Activated gamma-delta T cell (primary cell): ENCODE measurements around the gene STRN4.
"Not testable (repeated sequence)": the region's sequence is repeated elsewhere in the genome, so short reads cannot be mapped to it uniquely, and the experiment has no call there.

Source experiments
- DNase-seq: peaks from one replicate; lab custom pipeline; 2025; lab: John Stamatoyannopoulos, UW
- total RNA-seq, 2 donors: gene quantifications; one replicate each; lab custom pipeline; 2026; lab: John Stamatoyannopoulos, UW

The STRN4 gene, protein sequence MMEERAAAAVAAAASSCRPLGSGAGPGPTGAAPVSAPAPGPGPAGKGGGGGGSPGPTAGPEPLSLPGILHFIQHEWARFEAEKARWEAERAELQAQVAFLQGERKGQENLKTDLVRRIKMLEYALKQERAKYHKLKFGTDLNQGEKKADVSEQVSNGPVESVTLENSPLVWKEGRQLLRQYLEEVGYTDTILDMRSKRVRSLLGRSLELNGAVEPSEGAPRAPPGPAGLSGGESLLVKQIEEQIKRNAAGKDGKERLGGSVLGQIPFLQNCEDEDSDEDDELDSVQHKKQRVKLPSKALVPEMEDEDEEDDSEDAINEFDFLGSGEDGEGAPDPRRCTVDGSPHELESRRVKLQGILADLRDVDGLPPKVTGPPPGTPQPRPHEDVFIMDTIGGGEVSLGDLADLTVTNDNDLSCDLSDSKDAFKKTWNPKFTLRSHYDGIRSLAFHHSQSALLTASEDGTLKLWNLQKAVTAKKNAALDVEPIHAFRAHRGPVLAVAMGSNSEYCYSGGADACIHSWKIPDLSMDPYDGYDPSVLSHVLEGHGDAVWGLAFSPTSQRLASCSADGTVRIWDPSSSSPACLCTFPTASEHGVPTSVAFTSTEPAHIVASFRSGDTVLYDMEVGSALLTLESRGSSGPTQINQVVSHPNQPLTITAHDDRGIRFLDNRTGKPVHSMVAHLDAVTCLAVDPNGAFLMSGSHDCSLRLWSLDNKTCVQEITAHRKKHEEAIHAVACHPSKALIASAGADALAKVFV
- 68.6 to 73.7 reads per million in 2 donors for total RNA-seq

DNA sequence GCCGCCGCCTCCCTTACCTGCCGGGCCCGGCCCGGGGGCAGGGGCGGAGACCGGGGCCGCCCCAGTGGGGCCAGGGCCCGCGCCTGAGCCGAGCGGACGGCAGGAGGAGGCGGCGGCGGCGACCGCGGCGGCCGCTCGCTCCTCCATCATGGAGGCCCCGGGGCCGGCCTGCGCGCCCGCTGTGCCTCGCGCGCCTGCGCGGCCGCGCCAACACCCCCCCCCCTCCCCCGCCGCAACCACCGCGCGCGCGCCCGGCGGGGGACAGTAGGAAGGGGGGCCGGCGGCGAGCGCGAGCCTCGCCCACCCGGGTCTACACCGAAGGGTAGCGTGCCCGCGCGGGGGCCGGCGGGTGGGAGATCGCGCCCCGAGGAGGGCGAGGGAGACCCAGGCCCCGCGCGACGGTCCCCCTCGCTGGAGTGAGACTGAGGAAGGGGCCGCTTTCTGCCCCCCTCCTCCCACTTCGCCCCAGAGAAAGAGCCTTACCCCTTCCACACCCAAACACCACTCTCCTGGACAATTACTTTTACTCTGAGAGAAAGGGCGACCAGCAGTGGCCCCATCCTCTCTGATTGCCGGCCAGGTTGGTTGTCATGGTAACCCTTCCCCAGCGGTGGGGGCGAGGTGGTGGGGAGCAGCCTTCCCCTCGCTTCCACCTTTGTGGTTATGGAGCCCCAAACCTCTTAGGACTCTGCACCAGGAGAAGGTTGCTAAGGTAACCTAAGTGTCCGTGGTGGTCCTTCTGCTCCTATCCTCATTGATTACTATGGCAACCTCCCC, at the start of gene STRN4:
Gene STRN4 (minus strand): TSS at position 170 of the 777 bp plus-strand sequence. CDS start 20 bp downstream, at position 150.
- peak; percentile 49 for DNase-seq

DNA sequence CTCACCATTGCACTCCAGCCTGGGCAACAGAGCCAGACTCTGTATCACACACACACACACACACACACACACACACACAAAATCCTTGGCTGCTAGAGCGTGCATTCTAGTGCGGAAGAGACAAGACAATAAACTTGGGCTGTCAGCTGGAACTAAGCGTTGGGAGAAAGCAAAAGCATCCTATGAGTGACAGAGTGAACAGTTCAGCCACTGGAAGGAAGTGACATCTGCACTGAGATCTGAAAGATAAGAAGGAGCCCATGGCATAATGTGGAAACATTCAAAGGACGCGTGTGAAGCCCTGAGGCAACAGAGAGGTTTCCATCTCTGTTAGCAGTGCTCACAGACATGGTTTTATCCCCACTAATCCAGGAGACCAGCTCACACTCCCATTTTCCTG, 45.7 kb upstream of the STRN4 start:
- no peak for DNase-seq

DNA sequence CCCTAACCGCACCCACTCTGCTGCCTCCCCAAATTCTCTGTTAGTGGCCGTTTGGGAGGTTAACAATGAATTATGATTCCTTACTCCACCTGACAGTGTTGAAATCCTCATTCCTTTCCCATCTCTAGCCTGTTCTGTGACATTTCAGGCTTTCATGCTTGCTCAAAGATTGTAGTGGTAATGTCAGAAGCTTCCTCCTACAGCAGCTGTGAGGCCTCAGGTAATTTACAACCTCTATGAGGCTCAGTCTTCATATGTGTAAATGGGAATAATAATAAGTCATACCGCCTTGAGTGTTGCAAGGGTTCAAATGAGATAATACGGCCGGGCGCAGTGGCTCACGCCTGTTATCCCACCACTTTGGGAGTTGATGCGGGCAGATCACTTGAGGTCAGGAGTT, 43.1 kb upstream of the STRN4 start:
- DNase-seq: no peak

DNA sequence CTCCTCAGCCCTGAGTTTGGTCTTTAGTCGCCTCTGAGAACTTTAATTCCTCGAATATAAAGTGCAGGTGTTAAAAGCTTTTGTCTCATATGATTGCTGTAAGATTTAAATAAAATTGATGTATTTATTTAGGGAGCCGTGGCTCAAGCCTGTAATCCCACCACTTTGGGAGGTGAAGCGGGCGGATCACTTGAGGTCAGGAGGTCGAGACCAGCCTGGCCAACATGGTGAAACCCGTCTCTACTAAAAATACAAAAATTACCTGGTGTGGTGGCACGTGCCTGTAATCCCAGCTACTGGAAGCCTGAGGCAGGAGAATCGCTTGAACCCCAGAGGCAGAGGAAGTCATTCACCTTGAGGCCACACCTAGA, 42.7 kb upstream of the STRN4 start:
- DNase-seq: no peak

DNA sequence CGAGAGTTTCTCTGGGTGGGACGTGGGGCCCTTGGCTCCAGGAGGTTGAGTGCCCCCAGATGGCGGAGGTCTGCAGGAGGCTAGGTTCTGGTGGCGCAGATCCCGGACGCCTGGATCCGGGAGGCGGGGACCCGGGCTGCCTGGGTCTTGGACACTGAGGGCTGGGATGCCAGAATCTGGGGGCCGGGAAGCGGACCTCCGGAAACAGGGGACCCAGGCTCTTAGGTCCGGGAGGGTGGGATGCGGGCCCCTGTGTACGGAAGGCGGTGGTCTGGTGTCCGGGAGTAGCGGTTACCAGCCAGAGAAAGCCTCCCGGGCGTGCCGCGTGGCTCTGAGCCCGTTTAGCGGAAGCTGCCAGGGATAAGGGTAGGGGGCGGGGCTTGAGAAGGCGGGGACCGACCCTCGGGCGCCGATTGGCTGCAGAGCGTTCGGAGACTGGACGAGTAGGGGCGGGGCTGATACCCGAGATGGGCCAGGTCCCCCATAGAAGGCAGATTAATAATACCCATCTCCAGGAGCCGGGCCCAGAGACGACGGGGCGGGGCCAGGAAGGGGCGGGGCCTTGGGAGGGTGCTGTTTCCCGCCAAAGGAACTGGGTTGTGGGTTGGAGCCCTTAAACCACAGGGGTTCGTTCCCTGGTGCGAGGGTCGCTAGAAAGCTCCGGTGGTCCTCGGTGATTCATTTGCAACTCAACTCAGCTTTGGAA, 42.2 kb upstream of the STRN4 start, which contains the start of gene SLC1A5:
Gene SLC1A5 (minus strand): TSS at position 333 of the 706 bp plus-strand sequence. CDS start 629 bp downstream, outside the sequence.
- DNase-seq: peak; percentile 87

DNA sequence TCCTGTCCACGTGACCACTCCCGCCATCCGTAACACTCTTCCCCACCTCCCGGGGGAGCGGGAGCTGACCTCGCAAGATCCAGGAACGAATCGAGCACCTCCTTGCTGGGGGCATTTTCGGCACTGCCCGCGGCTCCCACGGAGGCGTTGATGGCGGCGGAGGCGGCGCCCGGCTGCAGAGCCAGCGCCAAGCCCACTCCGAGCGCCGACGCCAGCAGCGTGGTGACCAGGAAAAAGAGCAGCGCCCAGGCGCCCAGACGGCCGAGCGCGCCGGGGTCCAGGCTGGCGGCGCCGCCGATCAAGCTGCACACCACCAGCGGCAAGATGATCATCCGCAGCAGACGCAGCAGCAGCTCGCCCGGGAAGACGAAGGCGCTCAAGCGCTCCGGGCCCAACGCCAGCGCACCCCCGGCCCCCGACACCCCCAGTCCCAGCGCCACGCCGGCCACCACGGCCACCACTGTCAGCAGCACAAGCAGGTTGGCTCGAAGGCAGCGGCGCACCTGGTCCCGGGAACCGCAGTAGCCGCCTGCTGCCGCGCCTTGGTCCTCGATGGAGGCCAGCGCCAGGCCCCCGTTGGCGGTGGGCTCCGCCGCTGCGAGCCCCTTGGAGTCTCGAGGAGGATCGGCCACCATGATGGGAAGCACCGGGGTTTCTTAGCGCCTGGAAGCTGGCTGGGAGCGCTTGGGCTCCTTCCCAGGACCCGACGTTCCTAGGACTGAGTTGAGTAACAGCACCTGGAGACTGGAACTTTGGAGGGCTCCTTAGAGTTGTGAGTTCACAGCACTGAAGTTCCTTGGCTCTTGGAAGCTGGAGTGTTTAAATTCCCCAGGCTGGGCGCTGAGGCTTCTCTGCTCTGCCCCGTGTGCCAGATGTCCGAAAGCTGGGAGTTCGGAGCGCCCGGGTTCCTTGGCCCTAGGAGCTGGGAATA, 41.3 kb upstream of the STRN4 start:
- DNase-seq: no peak

DNA sequence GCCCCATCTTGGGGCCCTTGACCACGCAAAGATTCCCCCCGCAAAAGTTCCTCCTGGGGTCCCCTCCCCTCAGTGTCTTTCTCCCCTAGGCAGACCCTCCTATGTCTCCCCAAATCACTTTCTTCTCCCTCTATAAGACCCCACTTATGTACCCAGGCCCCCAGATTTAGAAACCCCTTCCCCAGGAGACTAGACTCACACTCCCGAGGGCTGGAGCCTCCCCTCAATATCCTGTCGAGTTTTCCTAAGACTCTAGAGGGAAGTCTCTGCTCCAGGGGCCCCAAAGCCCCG, 40.7 kb upstream of the STRN4 start:
- DNase-seq: no peak

DNA sequence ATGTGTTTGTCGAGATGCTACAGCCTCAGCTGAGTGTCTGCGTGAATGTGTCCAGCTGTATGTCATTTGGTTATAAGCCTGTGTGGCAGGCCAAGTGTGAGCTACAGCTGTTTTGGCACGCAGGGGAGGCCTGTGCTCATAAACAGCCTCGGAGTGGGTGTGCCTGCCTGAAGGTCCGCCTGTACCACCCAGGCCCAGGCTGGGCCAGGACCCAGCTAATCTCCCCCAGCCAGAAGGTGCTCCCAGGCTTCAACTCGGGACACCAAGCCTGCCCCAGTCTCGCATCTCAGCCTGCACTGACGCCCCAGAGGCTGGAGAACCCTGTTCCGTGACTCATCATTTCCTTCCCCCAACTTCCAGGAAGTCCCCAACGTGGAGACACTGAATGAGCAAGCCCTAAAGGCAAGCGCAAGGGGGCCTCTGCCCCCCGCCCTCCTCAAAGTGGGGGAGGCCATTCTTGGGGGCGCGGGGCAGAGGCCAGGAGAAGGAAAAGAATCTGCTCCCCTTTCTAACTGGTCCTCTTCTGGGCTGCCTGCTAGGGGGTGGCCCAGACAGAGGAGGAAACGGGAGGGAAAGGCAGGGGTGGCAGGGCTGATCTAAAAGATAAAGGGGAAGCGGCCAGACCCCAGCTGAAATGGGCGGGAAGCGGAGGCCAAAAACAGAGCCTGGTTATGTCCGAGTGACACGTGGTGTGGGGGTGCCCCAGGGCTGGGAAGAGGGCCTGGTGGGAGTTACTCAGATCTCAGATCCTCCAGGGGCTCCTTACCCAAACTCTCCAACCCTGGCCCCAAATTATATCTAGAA, 40.2 kb upstream of the STRN4 start:
- peak; percentile 60 for DNase-seq

DNA sequence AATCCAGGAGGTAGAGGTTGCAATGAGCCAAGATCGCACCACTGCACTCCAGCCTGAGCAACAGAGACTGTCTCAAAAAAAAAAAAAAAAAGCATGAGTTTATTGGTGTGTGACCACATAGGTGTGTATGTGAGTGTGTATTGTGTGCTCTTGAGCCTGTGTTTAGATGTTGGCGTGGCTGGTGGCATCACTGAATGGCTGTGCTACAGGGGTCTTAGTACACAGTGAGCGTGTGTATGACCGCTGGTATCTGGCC, 39.7 kb upstream of the STRN4 start:
- DNase-seq: no peak

DNA sequence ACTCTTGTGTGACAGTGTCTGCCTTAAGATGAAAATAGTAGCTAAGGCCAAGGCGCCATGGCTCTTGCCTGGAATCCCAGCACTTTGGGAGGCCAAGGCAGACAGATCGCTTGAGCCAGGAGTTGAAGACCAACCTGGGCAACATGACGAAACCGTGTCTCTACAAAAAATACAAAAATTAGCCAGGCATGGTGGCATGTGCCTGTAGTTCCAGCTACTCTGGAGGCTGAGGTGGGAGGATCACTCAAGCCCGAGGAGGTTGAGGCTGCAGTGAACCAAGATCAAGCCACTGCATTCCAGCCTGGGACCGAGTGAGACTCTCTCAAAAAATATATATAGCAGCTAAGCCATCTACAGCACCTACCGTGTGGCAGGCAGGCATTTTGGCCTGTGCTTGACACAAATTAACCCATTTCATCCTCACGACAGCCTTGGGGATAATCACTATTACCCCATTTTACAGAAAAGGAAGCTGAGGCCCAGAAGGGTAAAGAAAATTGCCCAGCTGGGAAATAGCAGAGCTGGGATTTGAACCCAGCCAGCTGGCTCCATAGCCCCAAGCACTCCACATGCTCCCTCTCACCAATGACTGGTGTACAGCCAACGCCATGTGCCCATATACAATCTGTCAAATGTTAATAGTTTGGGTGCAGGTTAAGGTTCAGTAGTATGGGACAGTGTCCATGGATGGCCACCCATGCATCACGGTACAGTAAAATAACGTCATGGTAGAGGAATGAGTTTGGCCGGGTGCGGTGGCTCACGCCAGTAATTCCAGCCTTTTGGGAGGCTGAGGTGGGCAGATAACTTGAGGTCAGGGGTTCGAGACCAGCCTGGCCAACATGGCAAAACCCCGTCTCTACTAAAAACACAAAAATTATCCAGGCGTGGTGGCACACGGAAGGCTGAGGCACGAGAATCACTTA, 39.1 kb upstream of the STRN4 start:
- no peak for DNase-seq

DNA sequence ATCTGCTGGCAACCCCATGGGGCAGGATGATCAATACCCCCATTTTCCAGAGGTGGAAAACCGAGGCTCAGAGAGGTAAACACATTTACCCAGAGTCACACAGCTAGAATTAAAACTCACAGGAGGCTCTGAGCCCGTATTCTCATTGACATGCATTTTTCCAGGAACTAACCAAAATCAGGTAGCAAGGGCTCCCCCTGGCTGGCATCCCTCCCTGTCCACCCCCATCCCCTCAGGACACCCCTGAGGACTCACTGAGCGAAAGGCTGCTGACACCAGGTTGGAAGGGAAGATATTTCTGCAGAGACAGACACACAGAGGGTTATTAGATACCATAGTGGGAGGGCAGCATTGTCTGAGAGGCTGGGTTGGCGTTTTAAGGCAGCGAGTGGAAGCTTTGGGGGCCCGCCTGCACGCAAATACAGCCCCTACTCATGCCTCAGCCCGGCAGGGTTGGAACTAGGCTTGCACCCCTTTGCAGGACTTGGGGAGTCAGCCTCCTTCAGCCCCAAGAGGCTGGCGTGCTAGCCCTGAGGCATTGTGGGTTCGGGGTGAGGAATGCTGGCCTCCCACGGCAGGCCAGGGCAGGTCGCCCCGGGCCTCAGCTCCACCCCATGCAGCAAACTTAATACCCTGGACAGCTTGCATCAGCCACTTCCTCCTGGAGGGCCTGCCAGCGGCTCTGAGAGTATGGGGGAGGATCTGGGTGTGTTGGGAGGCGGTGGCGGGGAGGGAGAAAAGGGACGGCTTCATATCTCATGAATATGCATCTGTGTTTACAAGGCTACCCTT, 38.2 kb upstream of the STRN4 start:
- no peak for DNase-seq

DNA sequence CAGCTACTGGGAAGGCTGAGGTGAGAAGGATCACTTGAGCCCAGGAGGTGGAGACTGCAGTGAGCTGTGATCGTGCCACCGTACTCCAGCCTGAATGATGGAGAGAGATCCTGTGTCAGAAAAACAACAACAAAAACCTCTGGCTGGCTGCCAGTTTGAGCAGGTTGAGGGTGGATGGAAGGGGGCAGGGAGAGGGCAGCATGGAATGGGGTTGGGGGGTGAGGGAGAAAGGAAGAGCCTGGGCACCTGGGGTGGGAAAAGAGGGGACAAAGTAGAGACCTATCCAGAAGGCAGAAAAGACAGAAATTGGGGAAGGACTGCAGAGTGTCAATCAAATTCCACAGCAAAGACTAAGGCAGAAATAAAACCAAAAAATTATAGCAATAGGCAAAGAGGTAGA, 37.4 kb upstream of the STRN4 start:
- no peak for DNase-seq

DNA sequence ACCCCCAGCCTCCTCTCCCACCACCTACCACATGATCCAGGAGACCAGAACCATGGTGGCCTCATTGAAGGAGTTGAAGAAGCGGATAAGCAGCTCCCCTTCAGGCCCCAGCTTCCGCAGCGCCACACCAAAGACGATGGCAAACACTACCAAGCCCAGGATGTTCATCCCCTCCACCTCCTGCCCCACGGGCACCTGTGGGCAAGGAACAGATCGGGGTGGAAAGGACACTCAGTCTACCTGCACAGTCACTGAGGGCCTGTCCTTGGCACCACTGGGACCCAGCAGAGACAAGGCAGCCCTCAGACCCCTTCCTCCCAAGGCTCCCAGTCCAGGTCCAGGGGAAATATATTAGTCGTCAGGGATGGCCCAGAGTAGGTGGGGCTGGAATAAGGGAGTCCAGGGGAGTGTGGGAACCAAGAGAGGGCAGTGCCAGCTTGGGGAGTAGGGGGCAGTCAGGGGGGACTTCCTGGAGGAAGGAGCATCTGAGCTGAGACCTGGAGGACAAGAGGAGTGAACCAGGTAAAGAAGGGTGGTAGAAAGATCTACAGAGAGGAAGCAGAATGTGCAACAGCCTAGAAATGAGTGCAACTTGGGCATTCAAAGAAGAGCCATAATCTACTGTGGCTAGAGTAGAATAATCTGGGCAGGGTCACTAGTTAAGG, 36.2 kb upstream of the STRN4 start:
- no peak for DNase-seq

DNA sequence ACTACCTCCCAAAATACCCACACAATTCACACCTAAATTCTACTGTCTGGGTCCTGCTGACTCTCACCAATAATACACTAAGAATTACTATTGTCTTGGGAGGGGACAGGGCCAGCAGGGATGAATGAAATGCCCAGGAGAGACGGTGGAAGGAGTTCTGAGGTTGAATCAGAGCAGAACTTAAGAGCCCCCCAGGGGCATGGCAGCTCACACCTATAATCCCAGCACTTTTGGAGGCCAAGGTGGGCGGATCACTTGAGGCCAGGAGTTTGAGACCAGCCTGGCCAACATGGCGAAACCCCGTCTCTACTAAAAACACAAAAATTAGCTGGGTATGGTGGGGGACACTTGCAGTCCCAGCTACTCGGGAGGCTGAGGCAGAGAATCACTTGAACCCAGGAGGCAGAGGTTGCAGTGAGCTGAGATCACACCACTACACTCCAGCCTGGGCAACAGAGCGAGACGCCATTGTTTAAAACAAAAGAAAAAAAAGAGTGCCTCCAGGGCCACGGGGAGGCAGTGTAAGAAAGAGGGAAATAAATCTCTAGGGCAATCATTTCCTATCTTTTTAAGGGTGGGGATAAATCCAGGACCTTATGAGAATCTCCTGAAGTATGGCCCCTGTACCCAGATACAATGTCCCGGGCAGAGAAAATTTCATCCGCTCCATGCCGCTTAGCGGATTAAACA, 31.9 kb upstream of the STRN4 start:
- not testable (repeated sequence) for DNase-seq

DNA sequence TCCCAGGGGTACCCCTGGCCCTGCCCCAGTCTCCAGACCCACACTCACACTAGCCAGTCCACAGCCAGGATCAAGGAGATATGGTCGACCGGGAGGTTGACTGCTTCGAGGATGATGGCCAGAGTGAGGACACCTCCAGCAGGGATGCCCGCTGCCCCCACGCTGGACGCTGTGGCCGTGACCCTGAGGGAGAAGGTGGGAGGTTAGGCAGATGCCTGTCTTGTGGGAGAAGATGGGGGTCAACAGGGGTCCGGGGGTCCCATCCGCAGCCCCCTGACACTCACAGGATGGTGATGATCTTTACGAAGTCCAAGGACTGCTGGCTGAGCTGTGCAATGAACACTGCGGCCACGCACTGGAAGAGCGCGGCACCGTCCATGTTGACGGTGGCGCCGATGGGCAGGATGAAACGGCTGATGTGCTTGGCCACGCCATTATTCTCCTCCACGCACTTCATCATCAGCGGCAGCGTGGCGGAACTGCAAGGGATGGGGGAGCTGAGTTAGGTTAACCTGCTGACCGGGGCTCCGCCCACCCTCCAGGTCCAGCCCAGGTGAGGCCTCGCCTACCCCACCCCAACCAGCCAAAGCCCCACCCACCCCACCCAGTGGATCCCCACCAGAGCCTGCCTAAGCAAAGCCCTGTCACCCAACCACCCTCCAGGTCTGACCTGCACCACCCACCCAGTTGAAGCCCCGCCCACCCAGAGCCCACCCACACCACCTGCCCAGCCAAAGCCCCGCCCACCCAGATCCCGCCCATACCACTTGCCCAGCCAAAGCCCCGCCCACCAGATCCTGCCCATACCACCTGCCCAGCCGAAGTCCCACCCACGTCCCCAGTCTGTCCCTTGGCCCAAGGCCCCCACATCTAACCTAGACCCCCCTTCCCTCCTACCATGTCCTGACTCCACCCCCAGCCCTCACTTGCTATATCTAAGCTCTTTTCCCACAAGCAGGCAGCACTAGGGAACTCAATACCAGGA, 31.0 kb upstream of the STRN4 start:
- DNase-seq: no peak
